ENCODE measurements around the gene SNCB. TPM values are rescaled to one million over a fixed set of nuclear protein-coding genes. Genes with fewer than 3 reads are reported as not detected.
A peak's percentile ranks its signal among the peaks of the same experiment; 100 is the strongest.

SNCB gene
- polyA plus RNA-seq (2012; rRNA removed): 0.15 and 0.33 TPM in 2 replicates
- polyA plus RNA-seq (2012; cell fraction: cytosol; rRNA removed): 0.14 and 0.16 TPM in 2 replicates
- polyA plus RNA-seq (2012; cell fraction: nucleus; rRNA removed): 0.11 and 0.29 TPM in 2 replicates

DNA sequence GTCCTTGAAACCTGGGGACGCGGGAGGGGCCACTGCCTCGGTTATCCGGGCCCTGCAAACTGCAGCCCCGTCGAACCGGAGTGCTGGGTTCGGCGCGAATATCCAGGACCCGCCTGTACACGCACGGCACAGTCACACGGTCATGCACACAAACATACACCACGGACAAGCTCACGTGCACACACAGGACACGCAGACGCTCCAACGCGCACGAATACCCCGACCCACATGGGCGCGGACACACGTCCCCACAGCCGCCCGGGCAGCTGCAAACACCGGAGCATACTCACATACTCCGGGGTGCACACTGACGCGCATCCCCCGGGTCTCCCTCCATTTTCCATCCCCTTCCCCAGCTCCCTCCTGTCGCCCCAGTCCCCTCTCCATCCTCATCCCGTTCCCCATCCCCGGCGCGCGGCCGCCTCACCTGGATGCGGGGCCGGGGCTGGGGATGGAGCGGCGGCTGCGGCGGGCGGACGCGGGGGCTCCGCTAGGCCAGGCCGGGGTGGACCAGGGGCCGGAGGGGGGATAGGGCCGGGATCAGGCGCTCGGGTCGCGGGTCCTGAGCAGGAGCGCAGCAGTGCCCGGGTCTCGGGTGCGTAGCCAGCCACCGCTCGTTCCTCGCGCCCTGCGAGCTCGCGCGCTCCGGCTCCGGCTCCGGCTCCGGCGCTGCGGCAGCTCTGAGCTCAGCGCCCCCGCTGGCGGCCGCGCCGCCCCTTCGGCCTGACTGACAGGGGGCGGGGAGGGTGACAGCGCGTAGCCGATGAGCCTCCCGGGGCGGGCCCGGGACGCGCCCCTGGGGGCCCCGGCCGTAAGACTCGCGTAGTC is at the start of gene SNCB, which contains the start of gene EIF4E1B:
Gene SNCB (minus strand): TSS at position 682 of the 828 bp plus-strand sequence. CDS start 880 bp downstream, outside the sequence.
Gene EIF4E1B (plus strand): TSS at position 823 of the 828 bp plus-strand sequence. CDS start 12,113 bp downstream, outside the sequence.
- DNase-seq: peak; percentile 91
- TF ChIP-seq, protein P1, sequence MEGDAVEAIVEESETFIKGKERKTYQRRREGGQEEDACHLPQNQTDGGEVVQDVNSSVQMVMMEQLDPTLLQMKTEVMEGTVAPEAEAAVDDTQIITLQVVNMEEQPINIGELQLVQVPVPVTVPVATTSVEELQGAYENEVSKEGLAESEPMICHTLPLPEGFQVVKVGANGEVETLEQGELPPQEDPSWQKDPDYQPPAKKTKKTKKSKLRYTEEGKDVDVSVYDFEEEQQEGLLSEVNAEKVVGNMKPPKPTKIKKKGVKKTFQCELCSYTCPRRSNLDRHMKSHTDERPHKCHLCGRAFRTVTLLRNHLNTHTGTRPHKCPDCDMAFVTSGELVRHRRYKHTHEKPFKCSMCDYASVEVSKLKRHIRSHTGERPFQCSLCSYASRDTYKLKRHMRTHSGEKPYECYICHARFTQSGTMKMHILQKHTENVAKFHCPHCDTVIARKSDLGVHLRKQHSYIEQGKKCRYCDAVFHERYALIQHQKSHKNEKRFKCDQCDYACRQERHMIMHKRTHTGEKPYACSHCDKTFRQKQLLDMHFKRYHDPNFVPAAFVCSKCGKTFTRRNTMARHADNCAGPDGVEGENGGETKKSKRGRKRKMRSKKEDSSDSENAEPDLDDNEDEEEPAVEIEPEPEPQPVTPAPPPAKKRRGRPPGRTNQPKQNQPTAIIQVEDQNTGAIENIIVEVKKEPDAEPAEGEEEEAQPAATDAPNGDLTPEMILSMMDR (IDR thresholded peaks at IDR 0.05): peak; percentile 15
- TF ChIP-seq FOXJ3 (CRISPR knock-in tag; IDR thresholded peaks at IDR 0.05) (no peak), MEF2A (IDR thresholded peaks at IDR 0.05; ENCODE audit: borderline replicate concordance, low read depth) (no peak), GATA2 (CRISPR knock-in tag; IDR thresholded peaks at IDR 0.05) (no peak), SIN3A (IDR thresholded peaks at IDR 0.05; ENCODE audit: borderline replicate concordance, low read depth, low read length) (no peak), MXI1 (IDR thresholded peaks at IDR 0.05; ENCODE audit: low read depth, low read length) (0 out of 2 replicates have a peak, but pooled peaks have one; percentile 8), RFX5 (IDR thresholded peaks at IDR 0.05; ENCODE audit: low read length) (no peak), FOXM1 (IDR thresholded peaks at IDR 0.05; ENCODE audit: low read depth) (no peak), TEAD4 (IDR thresholded peaks at IDR 0.05; ENCODE audit: borderline replicate concordance, insufficient read depth) (no peak), CHD2 (IDR thresholded peaks at IDR 0.05; ENCODE audit: low read length, partially characterized antibody) (peak; percentile 26)
- TF ChIP-seq, protein P2, sequence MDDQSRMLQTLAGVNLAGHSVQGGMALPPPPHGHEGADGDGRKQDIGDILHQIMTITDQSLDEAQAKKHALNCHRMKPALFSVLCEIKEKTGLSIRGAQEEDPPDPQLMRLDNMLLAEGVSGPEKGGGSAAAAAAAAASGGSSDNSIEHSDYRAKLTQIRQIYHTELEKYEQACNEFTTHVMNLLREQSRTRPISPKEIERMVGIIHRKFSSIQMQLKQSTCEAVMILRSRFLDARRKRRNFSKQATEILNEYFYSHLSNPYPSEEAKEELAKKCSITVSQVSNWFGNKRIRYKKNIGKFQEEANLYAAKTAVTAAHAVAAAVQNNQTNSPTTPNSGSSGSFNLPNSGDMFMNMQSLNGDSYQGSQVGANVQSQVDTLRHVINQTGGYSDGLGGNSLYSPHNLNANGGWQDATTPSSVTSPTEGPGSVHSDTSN (IDR thresholded peaks at IDR 0.05): peak; percentile 92
- TF ChIP-seq, protein P3, sequence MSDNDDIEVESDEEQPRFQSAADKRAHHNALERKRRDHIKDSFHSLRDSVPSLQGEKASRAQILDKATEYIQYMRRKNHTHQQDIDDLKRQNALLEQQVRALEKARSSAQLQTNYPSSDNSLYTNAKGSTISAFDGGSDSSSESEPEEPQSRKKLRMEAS (IDR thresholded peaks at IDR 0.05; ENCODE audit: low read depth): 0 out of 2 replicates have a peak, but pooled peaks have one; percentile 38
- Histone ChIP-seq H3K4me2 (peak within 1 kb of the TSS; percentile 90), H2AFZ (ENCODE audit: low read depth) (peak within 1 kb of the TSS; percentile 68; the same call in 1 of the 2 replicates), H3K27ac (ENCODE audit: low read depth in 2 of 2, low read length in 1 of 2) (no peak within 1 kb of the TSS), H4K20me1 (ENCODE audit: insufficient read depth) (no peaks in the 10 kb centered on the region), H3K9me2 (no peaks in the 10 kb centered on the region), H3K36me3 (replicated peaks in 1 of 2; ENCODE audit: control insufficient read depth in 1 of 2, insufficient read depth in 2 of 2, low read length in 1 of 2) (no peaks in the 10 kb centered on the region), H3K27me3 (ENCODE audit: insufficient read depth) (peaks cover 38% of the 10 kb centered on the region; the same call in 1 of the 2 replicates), H3K9me3 (no peaks in the 10 kb centered on the region), H3K4me1 (ENCODE audit: control insufficient read depth in 1 of 2, insufficient read depth in 2 of 2, low read depth in 1 of 2, low read length in 1 of 2) (peaks cover 0 to 9% of the 10 kb centered on the region in 2 experiments; a peak in 1 of 4 replicates), H3F3A (replicated peaks; ENCODE audit: insufficient read depth) (no peaks in the 10 kb centered on the region), H3K79me2 (ENCODE audit: insufficient read depth) (no peaks in the 10 kb centered on the region), H3K9ac (no peak within 1 kb of the TSS), H3K4me3 (ENCODE audit: low read depth in 2 of 2, low read length in 1 of 2) (peak within 1 kb of the TSS; percentile 40 to 59)
- POLR2A ChIA-PET: interaction anchor here (1.0 to 1.5 kb wide), 2 partner anchors 17 to 92 kb away, joined by 3 to 6 read pairs; partner anchors contain the start of gene TSPAN17
- WGBS (ENCODE audit: low lambda C conversion rate): 1% methylated on average over 21 of the region's 94 CpGs
- CTCF ChIA-PET: interaction anchor here (0.6 to 3.5 kb wide), 10 partner anchors 9 to 900 kb away, joined by 3 to 16 read pairs (median 6); partner anchors contain the start of genes CLTB, CPLX2, TSPAN17 and ZNF346
